Astrocyte (in vitro differentiated cells and primary cell): Measurements from ENCODE around the gene DPH2.

ENCODE experiments used
- EZH2 ChIP-seq: IDR thresholded peaks from 2 replicates; pipeline ENCODE4 v1.6.1; 2012; ENCODE audit warnings: mild to moderate bottlenecking, low read length, inconsistent platforms; ENCODE audit not compliant: insufficient read depth
- TF ChIP-seq, protein P1 (sequence below): IDR thresholded peaks from 2 replicates; pipeline ENCODE4 v1.5.1; 2011; ENCODE audit warnings: low read depth, mild to moderate bottlenecking, inconsistent platforms, low read length, moderate library complexity; ENCODE audit not compliant: insufficient read depth

DNA sequence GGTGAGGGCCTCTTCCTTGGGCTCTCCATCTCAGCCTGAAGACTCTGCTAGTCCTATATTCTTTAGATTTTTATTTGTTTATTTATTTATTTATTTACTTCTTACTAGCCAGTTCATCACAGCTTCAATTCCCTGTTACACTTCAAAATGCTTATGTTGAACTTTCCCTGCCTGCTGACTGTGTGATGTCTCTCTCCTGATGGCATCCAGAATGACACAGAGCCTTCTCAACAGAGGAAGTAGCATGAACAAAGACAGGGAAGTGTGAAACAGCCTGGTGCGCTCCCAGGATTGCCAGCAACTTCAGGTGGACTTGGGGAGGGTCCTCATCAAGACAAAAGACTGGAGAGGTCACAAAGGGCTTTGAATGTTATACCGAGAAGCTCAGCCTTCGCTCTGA, 27.4 kb upstream of the DPH2 start:
- TF ChIP-seq, protein P1, sequence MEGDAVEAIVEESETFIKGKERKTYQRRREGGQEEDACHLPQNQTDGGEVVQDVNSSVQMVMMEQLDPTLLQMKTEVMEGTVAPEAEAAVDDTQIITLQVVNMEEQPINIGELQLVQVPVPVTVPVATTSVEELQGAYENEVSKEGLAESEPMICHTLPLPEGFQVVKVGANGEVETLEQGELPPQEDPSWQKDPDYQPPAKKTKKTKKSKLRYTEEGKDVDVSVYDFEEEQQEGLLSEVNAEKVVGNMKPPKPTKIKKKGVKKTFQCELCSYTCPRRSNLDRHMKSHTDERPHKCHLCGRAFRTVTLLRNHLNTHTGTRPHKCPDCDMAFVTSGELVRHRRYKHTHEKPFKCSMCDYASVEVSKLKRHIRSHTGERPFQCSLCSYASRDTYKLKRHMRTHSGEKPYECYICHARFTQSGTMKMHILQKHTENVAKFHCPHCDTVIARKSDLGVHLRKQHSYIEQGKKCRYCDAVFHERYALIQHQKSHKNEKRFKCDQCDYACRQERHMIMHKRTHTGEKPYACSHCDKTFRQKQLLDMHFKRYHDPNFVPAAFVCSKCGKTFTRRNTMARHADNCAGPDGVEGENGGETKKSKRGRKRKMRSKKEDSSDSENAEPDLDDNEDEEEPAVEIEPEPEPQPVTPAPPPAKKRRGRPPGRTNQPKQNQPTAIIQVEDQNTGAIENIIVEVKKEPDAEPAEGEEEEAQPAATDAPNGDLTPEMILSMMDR: no peak
- TF ChIP-seq EZH2: no peak
